Measurements from ENCODE around the gene CTIF.

GRCh38 chr18:48889115-48889941, 350.5 kb downstream of the CTIF start:
- TF ChIP-seq EZH2 (IDR thresholded peaks at IDR 0.05; ENCODE audit: low read length, missing control alignments) = no peak
- no peak for TF ChIP-seq CTCF (conservative IDR thresholded peaks at IDR 0.05 in 1 of 2, IDR thresholded peaks at IDR 0.05 in 1 of 2; ENCODE audit: low read depth in 1 of 2, low read length in 2 of 2)
